GM18502 (cell line): Measurements from ENCODE around the gene TTF2.

Experiments
- ATAC-seq: cut with Tn5 transposase; IDR thresholded peaks from one replicate; pipeline ENCODE4 v1.9.1; 2021; ENCODE audit warnings: mild to moderate bottlenecking; ENCODE audit not compliant: unreplicated experiment, poor library complexity

TTF2 gene

GRCh38 chr1:117044217-117044616 is 15.9 kb upstream of the TTF2 start:
- no peak for ATAC-seq

GRCh38 chr1:117045644-117046043 is 14.5 kb upstream of the TTF2 start:
- no peak for ATAC-seq

- ATAC-seq, result no peak
Observed at GRCh38 chr1:117046781-117047180, 13.3 kb upstream of the TTF2 start.

- no peak for ATAC-seq
Observed at GRCh38 chr1:117047271-117047670, 12.9 kb upstream of the TTF2 start.

GRCh38 chr1:117049857-117050256 is 10.3 kb upstream of the TTF2 start:
- no peak for ATAC-seq

- ATAC-seq, result peak; percentile 90
Observed at GRCh38 chr1:117051224-117052064, 8.7 kb upstream of the TTF2 start.

- no peak for ATAC-seq
Observed at GRCh38 chr1:117054068-117054467, 6.1 kb upstream of the TTF2 start.

- ATAC-seq, result no peak
Observed at GRCh38 chr1:117058810-117059209, 1.3 kb upstream of the TTF2 start.

- peak; percentile 40 for ATAC-seq
Observed at GRCh38 chr1:117059334-117059677, 820 bp upstream of the TTF2 start.

- ATAC-seq, result peak; percentile 11
Observed at GRCh38 chr1:117060441-117061317, 553 bp downstream of the TTF2 start.

GRCh38 chr1:117061986-117062415 is 1.9 kb downstream of the TTF2 start:
- peak; percentile 34 for ATAC-seq

GRCh38 chr1:117066367-117066766 is 6.2 kb downstream of the TTF2 start:
- ATAC-seq, result no peak

GRCh38 chr1:117067533-117068370 is 7.6 kb downstream of the TTF2 start:
- ATAC-seq, result peak; percentile 70

GRCh38 chr1:117068580-117068979 is 8.5 kb downstream of the TTF2 start:
- ATAC-seq, result no peak

GRCh38 chr1:117069220-117069844 is 9.2 kb downstream of the TTF2 start:
- ATAC-seq, result no peak

GRCh38 chr1:117070124-117070523 is 10.0 kb downstream of the TTF2 start:
- peak; percentile 53 for ATAC-seq

- no peak for ATAC-seq
Observed at GRCh38 chr1:117076648-117077047, 16.5 kb downstream of the TTF2 start.

GRCh38 chr1:117077267-117077666 is 17.1 kb downstream of the TTF2 start:
- no peak for ATAC-seq

- ATAC-seq, result no peak
Observed at GRCh38 chr1:117079737-117080136, 19.6 kb downstream of the TTF2 start.

- no peak for ATAC-seq
Observed at GRCh38 chr1:117084231-117084630, 24.1 kb downstream of the TTF2 start.
